Measurements from ENCODE around the gene WWOX. TPM values are rescaled to one million over a fixed set of nuclear protein-coding genes. Genes with fewer than 3 reads are reported as not detected.
A peak's percentile ranks its signal among the peaks of the same experiment; 100 is the strongest.

The WWOX gene
- total and polyA plus RNA-seq, 2 of the 13 experiments (the other 11 are each of a cell fraction or from before 2014, with no cell fraction given), result 9.1 to 37.4 TPM

DNA sequence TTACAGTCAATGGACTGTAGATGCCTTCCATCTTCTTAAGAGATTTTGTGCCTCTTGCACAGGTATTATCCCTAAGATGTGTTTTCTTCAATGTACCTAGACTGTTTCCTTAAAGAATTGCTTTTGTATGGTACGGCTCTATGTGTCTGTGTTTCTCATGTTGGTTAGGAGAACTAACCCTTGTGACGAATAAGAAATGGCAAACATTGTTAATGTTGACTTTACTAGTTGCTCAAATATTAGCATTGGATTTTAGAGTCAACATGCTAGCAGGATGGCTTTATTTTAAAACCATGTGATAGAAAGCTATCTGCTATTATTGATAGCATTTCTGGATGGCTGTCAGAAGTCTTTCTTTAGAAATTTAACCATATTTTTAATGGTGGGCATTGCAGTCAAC lies 34.5 kb downstream of the WWOX start (continued):
- TF ChIP-seq, protein P1, sequence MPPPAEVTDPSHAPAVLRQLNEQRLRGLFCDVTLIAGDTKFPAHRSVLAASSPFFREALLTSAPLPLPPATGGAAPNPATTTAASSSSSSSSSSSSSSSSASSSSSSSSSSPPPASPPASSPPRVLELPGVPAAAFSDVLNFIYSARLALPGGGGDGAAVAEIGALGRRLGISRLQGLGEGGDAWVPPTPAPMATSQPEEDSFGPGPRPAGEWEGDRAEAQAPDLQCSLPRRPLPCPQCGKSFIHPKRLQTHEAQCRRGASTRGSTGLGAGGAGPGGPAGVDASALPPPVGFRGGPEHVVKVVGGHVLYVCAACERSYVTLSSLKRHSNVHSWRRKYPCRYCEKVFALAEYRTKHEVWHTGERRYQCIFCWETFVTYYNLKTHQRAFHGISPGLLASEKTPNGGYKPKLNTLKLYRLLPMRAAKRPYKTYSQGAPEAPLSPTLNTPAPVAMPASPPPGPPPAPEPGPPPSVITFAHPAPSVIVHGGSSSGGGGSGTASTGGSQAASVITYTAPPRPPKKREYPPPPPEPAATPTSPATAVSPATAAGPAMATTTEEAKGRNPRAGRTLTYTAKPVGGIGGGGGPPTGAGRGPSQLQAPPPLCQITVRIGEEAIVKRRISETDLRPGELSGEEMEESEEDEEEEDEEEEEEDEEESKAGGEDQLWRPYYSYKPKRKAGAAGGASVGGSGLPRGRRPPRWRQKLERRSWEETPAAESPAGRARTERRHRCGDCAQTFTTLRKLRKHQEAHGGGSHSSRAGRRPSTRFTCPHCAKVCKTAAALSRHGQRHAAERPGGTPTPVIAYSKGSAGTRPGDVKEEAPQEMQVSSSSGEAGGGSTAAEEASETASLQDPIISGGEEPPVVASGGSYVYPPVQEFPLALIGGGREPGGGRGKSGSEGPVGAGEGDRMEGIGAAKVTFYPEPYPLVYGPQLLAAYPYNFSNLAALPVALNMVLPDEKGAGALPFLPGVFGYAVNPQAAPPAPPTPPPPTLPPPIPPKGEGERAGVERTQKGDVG (CRISPR knock-in tag; IDR thresholded peaks at IDR 0.05; ENCODE audit: borderline replicate concordance), result no peak
- TF ChIP-seq FOXA3 (CRISPR knock-in tag; IDR thresholded peaks at IDR 0.05) (peak; percentile 99), ZNF546 (CRISPR knock-in tag; conservative IDR thresholded peaks at IDR 0.05) (no peak), ZNF577 (CRISPR knock-in tag; IDR thresholded peaks at IDR 0.05; ENCODE audit: borderline replicate concordance, low read depth) (no peak), ZFP37 (CRISPR knock-in tag; IDR thresholded peaks at IDR 0.05; ENCODE audit: borderline replicate concordance) (no peak), SNAI1 (CRISPR knock-in tag; IDR thresholded peaks at IDR 0.05; ENCODE audit: borderline replicate concordance) (no peak), SUZ12 (IDR thresholded peaks at IDR 0.05; ENCODE audit: low read depth, low read length) (no peak), ZNF121 (CRISPR knock-in tag; IDR thresholded peaks at IDR 0.05) (no peak), PAWR (CRISPR knock-in tag; IDR thresholded peaks at IDR 0.05; ENCODE audit: borderline replicate concordance) (no peak), SMAD9 (CRISPR knock-in tag; IDR thresholded peaks at IDR 0.05) (no peak), ZNF780A (CRISPR knock-in tag; IDR thresholded peaks at IDR 0.05) (no peak), NR3C1 (CRISPR knock-in tag; IDR thresholded peaks at IDR 0.05) (no peak), SMAD1 (CRISPR knock-in tag; IDR thresholded peaks at IDR 0.05; ENCODE audit: borderline replicate concordance, low read depth) (no peak), RBM22 (optimal IDR thresholded peaks at IDR 0.05; ENCODE audit: low read length) (no peak), MTF2 (CRISPR knock-in tag; IDR thresholded peaks at IDR 0.05; ENCODE audit: borderline replicate concordance) (no peak), ZNF383 (CRISPR knock-in tag; IDR thresholded peaks at IDR 0.05; ENCODE audit: borderline replicate concordance) (no peak), PRPF4 (IDR thresholded peaks at IDR 0.05; ENCODE audit: low read depth, low read length, poor library complexity, severe bottlenecking) (no peak), HMG20A (CRISPR knock-in tag; IDR thresholded peaks at IDR 0.05; ENCODE audit: borderline replicate concordance) (peak; percentile 97), KDM6A (CRISPR knock-in tag; IDR thresholded peaks at IDR 0.05; ENCODE audit: low read depth) (peak; percentile 70), PHF20 (CRISPR knock-in tag; IDR thresholded peaks at IDR 0.05) (no peak), HES4 (CRISPR knock-in tag; IDR thresholded peaks at IDR 0.05; ENCODE audit: borderline replicate concordance) (no peak), SP4 (CRISPR knock-in tag; IDR thresholded peaks at IDR 0.05) (no peak), THAP11 (CRISPR knock-in tag; IDR thresholded peaks at IDR 0.05) (peak; percentile 49), HCFC1 (IDR thresholded peaks at IDR 0.05; ENCODE audit: low read depth, low read length) (no peak), NFATC3 (CRISPR knock-in tag; IDR thresholded peaks at IDR 0.05) (no peak), MLLT10 (CRISPR knock-in tag; IDR thresholded peaks at IDR 0.05) (no peak), BRD4 (CRISPR knock-in tag; IDR thresholded peaks at IDR 0.05) (no peak), SRF (IDR thresholded peaks at IDR 0.05; ENCODE audit: low read depth, low read length) (no peak)
- TF ChIP-seq, protein P2, sequence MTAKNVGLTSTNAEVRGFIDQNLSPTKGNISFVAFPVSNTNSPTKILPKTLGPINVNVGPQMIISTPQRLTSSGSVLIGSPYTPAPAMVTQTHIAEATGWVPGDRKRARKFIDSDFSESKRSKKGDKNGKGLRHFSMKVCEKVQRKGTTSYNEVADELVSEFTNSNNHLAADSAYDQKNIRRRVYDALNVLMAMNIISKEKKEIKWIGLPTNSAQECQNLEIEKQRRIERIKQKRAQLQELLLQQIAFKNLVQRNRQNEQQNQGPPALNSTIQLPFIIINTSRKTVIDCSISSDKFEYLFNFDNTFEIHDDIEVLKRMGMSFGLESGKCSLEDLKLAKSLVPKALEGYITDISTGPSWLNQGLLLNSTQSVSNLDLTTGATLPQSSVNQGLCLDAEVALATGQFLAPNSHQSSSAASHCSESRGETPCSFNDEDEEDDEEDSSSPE (CRISPR knock-in tag; IDR thresholded peaks at IDR 0.05), result no peak
- TF ChIP-seq, protein P3, sequence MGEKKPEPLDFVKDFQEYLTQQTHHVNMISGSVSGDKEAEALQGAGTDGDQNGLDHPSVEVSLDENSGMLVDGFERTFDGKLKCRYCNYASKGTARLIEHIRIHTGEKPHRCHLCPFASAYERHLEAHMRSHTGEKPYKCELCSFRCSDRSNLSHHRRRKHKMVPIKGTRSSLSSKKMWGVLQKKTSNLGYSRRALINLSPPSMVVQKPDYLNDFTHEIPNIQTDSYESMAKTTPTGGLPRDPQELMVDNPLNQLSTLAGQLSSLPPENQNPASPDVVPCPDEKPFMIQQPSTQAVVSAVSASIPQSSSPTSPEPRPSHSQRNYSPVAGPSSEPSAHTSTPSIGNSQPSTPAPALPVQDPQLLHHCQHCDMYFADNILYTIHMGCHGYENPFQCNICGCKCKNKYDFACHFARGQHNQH (CRISPR knock-in tag; IDR thresholded peaks at IDR 0.05), result no peak
